HG02943 (cell line): ENCODE measurements around the gene SSH3.
"Not testable (repeated sequence)": the region's sequence is repeated elsewhere in the genome, so short reads cannot be mapped to it uniquely, and the experiment has no call there.

ENCODE experiments used
- ATAC-seq: cut with Tn5 transposase; IDR thresholded peaks from one replicate; pipeline ENCODE4 v1.9.1; 2021; ENCODE audit warnings: mild to moderate bottlenecking, low read depth, moderate library complexity; ENCODE audit not compliant: unreplicated experiment

SSH3 gene

DNA sequence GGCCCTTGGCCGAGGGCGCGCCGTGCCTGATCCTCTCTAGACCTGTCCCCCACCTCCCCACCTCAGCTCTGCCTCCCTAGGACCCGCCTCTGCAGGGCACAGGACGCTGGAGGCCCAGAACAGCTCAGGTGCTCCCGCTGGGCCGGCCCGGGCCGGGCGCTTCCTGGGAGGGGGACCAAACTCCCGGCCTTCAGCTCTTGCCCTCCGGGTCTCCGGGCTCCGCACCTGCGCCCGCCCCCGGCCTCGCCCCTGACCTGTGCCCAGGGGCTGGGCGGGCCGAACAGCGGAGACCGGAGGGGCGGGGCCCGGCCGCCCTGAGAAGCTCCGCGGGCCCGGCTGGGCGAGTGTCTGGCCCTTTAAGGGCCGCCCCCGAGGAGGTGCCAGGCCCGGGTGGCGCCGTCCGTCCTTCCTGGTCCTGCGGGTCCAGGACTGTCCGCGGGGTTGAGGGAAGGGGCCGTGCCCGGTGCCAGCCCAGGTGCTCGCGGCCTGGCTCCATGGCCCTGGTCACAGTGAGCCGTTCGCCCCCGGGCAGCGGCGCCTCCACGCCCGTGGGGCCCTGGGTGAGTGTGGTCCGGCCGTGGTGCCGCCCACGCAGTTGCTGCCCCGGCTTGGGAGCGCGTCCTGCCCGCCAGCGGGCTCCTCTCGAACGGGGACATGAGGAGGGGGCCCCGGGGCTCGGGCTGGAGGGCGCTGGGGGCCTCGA lies at the start of gene SSH3:
Gene SSH3, plus strand, starts transcription at position 399 of the 703 bp plus-strand sequence. Its CDS starts 96 bp downstream, at position 495.
- no peak for ATAC-seq

DNA sequence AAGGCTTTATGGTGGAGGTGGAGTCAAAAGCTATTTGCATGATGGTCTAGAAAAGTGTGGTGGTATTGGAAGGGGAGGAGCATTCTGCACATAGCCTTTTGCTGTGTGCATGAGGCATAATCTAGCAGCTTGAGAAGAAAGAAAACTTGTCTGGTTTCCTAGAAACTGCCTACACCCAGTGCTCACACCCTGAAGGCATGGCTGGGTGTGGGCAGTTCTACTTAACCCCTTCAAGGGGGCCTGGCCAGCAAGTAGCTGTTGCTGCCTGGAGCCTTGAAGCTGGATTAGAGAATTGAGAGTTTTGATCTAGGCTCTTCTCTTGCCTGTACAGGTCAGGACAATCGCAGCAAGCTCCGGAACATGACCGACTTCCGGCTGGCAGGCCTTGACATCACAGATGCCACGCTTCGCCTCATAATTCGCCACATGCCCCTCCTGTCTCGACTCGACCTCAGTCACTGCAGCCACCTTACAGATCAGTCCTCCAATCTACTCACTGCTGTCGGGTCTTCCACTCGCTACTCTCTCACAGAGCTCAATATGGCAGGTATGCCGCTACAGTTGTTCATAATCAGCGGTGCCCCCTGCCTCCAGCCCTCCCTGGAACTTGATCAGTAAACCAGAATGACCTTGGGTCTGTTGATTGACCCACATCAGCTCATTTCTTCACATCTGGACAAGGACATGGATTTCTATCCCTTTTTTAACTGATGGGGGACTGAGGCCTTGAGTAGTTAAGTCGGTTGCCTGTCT lies 49.3 kb upstream of the SSH3 start:
- ATAC-seq = no peak

DNA sequence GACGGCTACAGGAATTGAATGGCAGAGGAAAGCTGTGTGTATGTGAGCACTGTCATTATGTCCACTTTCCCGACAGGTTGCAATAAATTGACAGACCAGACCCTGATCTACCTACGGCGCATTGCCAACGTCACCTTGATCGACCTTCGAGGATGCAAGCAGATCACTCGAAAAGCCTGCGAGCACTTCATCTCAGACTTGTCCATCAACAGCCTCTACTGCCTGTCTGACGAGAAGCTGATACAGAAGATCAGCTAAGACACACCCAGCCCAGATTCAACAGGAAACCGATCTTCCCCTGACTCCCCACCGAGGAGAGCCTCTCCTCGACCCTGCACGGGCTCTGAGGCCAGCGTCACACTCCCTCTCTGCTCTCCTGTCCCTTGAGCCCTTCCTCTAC lies 48.5 kb upstream of the SSH3 start:
- no peak for ATAC-seq

- ATAC-seq = no peak
Observed at GRCh38 chr11:67255353-67255752, 48.0 kb upstream of the SSH3 start.

DNA sequence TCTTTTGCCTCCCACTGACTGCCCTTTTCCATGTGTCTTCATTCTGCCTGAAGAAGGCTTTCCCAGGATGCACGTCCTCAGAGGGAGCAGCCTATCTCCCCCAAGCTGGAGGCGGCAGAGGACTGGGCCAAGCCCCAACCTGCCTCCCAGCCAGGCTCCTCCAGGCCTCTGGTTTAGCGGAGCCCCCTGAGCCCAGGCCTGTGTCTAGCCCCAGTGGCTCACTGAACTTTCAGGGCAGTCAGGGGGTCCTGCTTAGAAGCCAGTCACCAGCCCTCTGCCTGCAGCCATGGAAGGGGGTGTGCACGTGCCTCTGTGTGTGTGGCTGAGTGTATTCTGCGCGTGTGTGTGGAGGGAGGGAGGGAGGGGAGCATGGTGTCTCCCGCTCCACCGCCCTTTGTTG lies 47.5 kb upstream of the SSH3 start:
- ATAC-seq = no peak

DNA sequence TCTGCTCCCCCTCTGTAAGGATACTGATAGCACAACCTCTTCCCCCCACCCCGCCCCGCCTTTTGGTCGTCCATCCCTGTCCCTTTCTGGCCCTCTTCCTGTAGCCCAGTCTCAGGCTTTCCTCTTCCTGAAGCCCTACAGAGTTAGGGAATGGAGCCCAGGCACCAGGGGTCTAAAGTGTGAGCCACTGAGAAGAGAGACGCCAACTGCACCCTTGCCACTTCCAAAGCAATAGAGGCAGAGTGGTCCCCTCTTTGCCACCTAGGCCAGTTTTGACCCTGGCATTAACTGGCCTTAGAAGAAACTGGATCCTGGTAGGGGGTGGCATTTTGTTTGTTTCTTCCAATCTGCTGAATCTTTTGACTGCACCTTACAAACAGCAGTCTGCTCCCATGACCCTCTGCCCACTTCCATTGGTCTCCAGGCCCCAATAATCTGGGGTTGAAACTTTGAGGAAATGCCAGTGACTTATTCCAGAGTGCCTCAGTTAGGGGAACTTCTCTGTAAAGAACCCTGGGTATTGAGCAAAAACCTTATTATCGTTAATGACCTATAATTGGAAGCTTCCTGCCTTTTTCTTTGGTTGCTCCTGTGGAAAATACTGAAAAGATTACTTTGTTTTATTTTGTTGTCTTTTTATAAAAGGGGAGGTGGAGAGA lies 46.7 kb upstream of the SSH3 start:
- no peak for ATAC-seq

- no peak for ATAC-seq
Observed at GRCh38 chr11:67260406-67260805, 42.9 kb upstream of the SSH3 start.

GRCh38 chr11:67260885-67261639 lies 42.3 kb upstream of the SSH3 start:
- not testable (repeated sequence) for ATAC-seq

DNA sequence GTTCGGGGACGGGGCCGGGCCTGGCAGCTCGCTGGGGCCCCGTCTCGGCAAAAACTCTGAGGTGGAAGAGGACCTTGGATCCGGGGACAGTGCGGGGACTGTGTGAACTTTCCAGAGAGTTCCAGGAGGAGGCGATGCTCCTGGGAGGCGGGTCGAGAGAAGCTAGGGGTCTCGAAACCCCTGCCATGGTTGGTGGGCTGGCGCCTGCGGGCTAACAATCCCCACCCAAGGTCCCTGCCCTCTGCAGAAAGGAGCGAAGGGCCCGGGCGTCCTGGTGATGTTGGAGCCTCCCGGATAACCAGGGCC lies 41.7 kb upstream of the SSH3 start:
- ATAC-seq = no peak

- no peak for ATAC-seq
Observed at GRCh38 chr11:67261946-67262681, 41.2 kb upstream of the SSH3 start.

DNA sequence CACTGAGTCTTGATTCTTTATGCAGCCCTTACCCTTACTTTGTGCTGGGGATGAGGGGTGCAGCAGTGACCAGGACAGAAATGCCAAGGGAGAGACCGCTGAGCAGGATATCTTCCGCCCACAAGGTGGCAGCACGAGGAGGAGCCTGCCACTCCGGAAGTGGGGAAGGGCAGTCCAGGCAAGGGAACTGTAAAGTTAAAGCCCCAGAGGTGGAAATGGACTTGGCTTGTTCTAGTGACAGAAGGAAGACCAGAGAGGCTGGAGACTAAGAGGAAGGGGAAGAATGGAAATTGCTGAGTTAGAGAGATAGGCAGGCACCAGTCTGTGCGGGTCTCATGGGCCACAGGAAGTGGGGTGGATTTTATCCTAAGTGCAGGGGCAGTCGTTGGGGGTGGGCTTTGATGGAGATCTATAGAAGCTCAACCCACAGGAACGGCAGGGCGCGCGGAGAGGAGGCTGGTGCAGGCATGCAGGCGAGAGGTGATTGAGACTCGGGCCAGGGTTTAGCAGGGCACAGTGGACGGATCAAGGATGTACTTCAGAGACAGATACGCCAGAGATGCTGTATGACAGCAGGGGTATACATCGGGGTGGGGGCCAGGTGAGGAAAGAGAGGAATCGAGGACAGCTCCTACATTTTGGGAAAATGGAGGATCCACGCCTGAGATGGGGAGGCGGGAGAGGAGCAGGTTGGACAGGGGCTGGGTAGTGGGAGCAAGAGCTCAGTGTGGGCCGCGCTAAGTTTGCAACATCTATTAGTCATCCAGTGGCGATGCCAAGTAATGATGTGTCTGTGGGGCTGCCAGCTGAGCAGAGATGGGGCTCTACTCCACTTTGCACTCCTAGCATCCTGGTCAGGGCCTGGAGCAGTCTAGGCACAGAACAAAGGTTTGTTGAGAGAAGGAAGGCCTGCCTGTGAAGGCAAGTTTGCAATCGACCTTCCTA lies 40.3 kb upstream of the SSH3 start:
- ATAC-seq = no peak

DNA sequence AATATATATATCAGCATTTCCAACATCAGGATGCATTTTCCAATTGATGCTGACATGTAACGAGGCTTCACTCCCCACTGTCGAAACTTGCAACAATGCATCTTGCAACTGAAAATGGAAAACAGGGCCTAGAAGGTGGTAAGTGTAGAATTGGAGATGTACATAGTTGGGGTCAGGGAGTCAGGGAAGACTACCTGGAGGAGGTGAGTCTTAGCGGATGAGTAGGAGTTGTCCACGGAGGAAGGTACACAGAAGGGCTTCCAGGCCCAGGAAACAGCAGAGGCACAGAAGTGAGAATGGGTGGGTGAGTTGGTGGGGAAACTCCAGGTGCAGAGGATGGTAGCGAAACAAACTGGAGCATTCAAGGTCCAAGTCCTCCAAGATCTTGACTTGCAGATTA lies 39.1 kb upstream of the SSH3 start:
- no peak for ATAC-seq

GRCh38 chr11:67264877-67265632 lies 38.3 kb upstream of the SSH3 start:
- no peak for ATAC-seq

- ATAC-seq = no peak
Observed at GRCh38 chr11:67265633-67266448, 37.5 kb upstream of the SSH3 start.

- no peak for ATAC-seq
Observed at GRCh38 chr11:67266449-67267187, 36.7 kb upstream of the SSH3 start, which contains the start of gene GRK2. TSS of gene GRK2 (plus strand) at chr11:67266473. CDS start at chr11:67266700, 227 bp downstream.

- ATAC-seq = no peak
Observed at GRCh38 chr11:67267188-67268080, 35.9 kb upstream of the SSH3 start.
